GM12874 (cell line): ENCODE measurements around the gene JAML.
A peak's percentile ranks its signal among the peaks of the same experiment; 100 is the strongest.

Experiments used
- TF ChIP-seq, protein P1 (sequence below): IDR thresholded peaks from 2 replicates; pipeline ENCODE4 v1.5.1; 2011; ENCODE audit warnings: low read depth, mild to moderate bottlenecking, control low read depth, low read length, moderate library complexity; ENCODE audit not compliant: insufficient read depth

Gene JAML

DNA sequence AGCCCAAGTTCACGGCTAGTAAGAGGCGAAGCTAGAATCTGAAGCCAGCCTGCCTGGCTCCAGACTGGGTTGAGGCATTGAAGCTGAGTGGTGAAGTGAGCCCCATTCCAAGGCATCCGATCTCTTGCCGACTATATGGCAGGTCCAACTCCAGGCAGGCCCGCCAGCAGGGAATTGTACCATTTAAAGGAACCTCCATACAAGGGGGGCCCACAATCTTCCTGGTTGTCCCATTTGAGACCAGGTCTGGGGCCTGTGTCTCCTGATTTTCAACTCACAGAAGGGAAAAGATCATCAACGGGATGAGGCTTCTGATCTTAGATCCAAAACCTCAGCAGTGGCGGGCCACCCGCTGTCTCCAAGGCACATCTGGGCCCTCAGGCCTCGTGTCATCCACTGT, 52.5 kb downstream of the JAML start:
- TF ChIP-seq, protein P1, sequence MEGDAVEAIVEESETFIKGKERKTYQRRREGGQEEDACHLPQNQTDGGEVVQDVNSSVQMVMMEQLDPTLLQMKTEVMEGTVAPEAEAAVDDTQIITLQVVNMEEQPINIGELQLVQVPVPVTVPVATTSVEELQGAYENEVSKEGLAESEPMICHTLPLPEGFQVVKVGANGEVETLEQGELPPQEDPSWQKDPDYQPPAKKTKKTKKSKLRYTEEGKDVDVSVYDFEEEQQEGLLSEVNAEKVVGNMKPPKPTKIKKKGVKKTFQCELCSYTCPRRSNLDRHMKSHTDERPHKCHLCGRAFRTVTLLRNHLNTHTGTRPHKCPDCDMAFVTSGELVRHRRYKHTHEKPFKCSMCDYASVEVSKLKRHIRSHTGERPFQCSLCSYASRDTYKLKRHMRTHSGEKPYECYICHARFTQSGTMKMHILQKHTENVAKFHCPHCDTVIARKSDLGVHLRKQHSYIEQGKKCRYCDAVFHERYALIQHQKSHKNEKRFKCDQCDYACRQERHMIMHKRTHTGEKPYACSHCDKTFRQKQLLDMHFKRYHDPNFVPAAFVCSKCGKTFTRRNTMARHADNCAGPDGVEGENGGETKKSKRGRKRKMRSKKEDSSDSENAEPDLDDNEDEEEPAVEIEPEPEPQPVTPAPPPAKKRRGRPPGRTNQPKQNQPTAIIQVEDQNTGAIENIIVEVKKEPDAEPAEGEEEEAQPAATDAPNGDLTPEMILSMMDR, result no peak

DNA sequence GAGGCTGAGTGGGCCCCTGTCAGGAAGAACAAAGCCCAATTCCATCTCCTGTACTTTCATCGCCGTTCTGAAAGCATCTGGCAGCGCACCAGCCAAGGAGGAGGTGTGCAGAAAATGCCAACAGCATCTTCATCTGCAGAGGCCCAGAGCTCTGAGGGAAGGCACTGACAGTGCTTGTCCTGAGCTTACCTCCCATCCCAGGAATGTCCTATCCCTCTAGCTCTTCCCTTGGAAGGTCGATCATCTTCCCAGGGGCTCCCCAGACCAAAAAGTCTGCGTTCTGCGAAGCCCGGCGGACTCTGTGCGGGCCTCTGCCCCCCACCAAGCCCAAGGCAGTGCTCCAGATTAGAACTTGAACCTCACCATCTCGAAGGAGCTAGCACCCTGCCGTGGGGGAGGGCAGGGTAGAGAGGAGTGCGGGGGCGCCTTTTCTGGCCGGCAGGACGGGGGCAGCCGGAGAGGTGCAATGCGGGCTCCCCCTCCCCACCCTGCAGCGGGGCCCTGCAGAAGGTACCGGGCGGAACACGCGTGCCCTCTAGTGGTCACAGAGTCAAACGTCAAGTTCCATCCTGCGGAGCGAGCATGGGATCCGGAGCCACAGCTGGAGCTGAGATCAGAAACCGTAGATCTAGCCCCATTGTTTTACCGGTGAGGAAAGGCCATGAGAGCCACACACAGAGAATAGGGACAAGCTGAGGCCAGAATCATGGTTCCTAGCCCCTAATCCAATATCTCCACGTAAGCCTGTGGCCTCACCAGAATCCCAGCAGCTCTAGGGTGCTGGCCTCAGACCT, 53.3 kb downstream of the JAML start:
- TF ChIP-seq, protein P1, result peak; percentile 94

DNA sequence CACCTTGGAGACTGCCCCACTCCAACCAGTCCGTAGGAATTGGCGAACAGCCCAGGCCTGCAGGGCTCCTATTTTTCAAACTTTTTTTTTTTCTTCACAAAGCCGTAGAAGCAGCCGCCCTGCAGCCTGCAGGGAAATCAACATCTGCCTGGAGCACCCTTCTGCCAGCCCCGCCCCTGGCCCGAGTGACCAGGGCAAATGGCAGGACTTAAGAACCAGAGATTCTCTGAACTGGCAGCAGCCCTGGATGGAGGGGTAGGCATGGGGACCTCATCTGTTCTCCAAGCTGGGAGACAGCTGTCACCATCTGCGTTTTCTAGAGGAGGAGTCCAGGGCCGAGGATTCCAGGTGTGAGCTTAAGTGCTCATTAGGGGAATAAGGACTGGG, 53.9 kb downstream of the JAML start:
- TF ChIP-seq, protein P1, result no peak

DNA sequence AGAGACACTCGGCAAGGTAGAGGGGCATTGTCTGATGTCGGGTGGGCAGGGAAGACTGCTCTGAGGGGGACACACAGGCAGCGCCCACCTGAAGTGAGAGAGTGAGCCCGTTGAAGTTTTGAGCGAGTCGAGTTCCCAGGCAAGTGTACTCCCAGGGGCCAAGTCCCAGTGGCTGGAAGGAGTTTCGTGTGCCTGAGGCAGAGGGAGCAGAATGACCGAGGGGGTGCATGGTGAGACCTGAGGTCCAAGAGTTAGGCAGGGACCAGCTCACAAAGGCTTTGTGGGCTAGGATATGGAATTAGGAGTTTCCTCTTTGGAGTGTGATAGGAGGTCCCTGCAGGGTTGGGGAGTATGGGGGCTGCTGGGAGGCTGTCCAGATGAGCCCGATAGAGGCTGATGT, 54.6 kb downstream of the JAML start:
- TF ChIP-seq, protein P1, result no peak

DNA sequence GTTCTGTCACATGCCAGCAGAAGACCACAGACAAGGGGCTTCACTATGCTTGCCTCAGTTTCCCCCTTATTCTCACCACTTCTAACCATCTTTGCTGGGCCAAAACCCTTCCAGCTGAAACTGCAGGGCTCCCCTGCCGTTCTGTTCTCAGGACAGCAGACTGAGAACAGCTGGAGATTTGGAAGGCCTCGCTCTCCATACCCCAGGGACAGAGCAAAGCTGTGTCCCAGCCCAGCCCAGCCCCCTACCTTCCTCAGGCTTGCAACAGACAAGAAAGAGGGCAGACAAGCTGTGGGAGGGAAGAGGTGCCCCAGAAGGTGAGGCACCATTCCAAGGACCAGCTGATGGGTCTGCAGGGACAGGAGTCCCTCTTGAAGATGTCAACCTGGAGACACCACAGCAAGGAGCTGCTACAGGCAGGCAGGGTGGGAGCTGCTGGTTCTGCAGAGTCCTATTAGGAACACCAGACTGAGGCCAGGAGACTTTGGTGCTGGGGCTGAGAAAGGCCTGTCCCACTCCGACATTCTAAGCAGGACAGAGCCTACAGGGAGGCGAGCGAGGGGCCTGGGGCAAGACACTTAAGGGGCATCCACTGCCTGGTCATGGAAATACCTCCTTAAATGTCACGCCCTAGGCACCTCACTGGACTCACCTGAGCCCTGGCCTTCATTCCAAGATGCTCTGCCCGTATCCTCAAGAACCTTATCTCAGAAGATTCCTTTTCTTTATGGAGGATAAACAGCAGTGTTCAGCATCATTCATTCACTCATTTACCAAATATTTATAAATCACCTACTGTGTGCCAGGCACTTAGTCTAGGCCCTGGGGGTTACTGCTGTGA, 55.3 kb downstream of the JAML start:
- TF ChIP-seq, protein P1, result no peak

DNA sequence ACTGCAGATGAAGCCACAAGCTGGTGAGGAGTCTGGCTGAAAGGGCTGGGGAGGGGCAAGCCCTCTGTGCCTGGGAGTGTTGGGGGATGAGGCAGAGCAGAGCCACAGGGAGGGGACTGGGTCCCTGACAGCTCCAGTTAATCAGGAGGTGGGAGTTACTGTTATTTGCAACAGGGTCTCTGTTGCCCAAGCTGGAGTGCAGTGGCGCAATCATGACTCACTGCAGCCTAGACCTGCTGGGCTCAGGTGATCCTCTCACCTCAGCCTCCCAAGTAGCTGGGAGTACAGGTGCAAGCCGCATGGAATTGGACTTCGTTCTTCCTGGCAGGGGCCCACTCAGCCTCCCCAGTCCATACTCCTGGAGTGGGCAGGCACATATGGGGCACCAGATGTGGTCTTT, 56.1 kb downstream of the JAML start:
- TF ChIP-seq, protein P1, result no peak

DNA sequence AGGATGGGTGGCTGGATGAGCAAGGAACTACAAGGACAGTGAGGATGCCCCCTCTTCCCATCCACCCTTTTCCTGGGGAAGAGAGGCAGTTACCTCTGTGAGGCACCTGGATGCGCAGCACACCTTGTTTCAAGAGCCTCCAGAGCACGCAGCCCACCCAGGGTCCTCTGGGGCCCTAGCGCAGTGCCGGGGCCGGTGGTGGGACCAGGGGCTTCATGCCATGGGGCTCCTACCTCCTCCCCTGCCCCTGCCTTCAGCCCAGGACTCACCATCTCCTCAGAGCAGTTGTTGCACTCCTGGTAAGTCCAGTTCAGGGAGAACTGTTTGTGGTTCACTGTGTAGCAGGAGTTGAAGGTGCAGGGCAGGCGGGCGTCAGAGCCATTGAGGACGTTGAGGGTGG, 56.5 kb downstream of the JAML start:
- TF ChIP-seq, protein P1, result no peak
